Activated T-cell treated with anti-CD3 and anti-CD28 coated beads for 1 hour (primary cell): ENCODE measurements around the gene ATOH8.
A peak's percentile ranks its signal among the peaks of the same experiment; 100 is the strongest.

ENCODE experiments used
- DNase-seq: peaks from one replicate; pipeline ENCODE4 v3.0.0-alpha.2; 2020; ENCODE audit warnings: low read depth

ATOH8 gene

DNA sequence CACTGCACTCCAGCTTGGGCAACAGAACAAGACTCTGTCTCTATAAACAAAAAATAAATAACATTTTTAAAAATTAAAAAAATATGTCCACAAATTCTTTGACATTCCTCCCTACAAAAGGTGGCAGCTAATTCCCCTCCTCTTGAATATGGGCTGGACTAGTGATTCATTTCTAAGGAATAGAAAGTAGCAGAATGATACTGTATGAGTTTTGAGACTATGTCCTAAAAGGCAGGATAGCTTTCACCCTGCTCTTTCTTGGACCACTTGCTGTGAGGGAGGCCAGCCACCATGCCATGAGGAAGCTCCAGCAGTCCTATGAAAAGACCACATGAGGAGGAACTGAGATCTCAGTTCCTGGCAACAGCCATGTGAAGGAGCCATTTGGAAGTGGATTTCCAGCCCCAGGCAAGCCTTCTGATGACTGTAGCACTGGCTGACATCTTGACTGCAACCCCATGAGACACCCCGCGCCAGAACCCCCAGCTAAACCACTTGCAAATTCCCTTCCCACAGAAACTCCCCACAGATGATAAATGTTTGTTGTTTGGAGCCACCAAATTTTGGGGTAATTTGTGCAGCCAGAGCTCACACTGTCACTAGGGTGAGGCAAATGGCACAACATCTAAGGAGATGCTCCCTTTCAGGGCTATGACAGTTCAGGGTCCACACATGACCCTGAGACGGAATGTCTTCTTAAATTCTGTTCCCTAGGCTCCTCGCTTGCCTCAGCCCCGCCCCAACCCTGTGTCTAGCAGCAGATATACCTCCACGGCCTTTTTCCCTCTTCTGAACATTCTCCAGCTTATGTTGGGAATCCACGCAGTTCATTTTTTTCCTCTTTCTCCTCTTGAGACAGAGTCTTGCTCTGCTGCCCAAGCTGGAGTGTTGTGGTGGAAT is 17.1 kb upstream of the ATOH8 start:
- DNase-seq = no peak

- no peak for DNase-seq
Measured at GRCh38 chr2:85737481-85737880, 16.3 kb upstream of the ATOH8 start.

- DNase-seq = no peak
Measured at GRCh38 chr2:85737961-85738360, 15.8 kb upstream of the ATOH8 start.

DNA sequence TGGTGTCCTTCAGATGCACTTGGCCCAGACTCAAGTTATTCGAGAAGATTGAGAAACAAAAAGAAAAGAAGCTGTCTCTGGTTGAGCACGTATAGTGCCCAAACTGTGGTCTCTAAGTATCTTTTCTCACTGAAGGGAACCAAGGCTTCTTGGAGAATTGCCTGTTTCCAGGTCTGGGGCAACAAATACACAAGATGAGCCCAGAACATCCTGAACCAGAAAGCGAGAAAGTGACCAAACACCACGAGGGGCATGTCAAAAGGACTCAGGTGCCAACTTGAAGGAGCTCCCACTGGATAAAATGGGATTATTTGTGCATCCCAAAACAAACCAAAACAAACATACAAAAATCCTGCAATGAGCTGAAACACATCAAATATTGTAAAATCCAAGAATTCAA is 13.6 kb upstream of the ATOH8 start:
- DNase-seq = no peak

- no peak for DNase-seq
Measured at GRCh38 chr2:85741211-85741832, 12.5 kb upstream of the ATOH8 start.

DNA sequence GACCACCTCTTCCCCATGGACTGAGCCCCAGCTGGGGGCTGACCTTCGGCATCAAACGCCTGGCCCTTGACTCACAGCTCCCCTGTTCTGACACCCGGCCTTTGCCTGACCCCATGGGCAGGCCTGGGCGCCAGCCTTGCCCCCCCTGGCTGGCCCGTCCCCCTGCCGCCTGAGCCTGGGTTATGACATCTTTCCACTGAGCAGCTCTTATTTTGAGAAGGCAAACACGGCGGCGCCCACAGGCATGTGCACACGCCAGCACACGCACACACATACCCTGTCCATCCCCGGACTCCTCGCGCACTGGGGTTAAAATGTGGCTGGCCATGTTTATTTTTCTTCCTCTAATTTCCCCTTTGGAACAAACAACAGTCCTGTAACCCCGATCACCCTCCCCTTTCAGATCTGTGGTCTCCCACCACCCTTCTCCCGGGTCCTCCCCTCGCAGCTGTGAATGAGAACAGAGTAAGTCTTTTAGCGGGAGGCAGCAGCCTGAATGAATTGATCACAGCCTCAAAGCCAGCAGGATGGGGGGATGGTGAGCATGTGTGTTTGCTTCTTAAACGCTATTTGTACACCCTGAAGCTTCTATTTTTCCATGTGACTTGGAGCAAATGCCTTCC is 11.8 kb upstream of the ATOH8 start:
- DNase-seq = no peak

- no peak for DNase-seq
Measured at GRCh38 chr2:85743304-85743978, 10.3 kb upstream of the ATOH8 start.

DNA sequence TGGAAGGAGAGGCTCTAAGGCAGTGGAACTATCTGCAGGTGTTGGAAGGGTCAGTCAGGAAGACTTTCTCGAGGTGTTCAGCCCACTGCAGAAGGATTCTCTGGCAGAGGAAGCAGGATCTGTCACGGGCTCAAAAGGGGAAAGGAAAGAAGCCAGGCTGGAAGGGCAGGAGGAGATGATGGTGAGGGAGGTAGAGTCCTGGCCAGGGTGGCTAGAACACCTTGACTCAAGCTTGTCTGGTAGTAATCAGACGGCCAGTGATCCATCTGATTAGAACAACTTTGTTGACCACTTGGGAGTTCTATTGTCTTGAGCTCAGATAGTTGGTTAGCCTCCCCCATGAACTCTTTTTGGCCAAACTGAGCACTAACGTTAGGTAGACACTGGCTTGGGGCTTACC is 9.7 kb upstream of the ATOH8 start:
- DNase-seq = no peak

DNA sequence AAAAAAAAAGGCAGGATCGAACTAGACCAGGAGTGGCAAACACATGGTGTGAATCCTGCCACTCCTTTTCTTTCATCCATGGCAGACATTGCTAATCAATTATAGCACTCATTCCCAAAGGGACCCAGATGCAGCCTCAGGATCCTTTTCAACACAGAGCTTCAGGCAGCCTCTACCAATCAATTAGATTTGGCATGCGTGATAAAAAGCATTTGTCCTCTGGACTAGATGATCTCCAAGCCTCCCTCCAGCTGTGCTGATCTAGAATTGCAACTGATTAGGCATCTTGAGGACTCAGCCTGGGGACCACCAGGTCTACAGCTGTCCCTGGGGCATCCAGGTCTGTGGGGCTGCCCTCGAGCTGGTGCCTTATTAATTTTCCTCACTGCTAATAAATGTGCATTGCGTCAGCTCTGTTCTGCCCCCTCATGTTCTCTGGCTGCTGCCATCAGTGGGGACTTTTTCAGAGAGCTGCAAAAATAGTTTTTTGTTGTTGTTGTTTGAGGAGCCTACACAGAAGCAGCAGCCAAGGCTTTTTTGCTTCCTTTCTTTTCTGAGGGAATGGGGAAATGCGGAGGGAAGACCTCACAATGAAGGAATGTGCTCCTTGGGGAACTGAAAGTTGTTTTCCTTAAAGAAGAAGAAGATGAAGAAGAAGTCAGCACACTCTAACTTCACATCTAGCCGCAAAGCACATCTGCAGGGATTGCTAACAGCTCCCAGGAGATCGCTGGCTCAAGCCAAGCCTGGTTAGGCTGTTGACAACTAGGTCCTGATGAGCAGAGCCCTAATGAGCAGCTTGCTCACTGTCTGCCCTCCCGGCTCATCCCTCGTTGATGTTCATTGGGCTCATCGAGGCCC is 8.8 kb upstream of the ATOH8 start:
- no peak for DNase-seq

DNA sequence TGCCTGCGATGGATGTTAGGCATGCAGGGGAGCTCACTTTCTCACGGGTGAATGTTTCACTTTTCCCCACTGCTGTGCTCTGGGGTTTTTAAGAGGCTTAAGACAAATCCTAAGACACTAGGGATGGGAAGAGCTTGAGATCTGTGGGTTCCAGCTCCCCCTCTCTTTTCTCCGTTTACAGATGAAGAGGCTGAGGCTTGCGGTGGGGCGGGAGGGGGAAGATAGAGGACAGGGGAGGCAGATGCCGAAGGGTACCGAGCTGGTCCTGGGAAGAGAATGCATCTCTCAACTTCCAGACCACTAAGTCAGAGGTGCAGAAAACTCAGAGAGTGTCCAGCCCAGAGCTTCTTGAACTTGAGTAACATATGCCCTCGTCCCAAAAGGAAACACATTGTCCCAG is 8.2 kb upstream of the ATOH8 start:
- DNase-seq = no peak

GRCh38 chr2:85746321-85747004 is 7.3 kb upstream of the ATOH8 start:
- DNase-seq = no peak

- DNase-seq = no peak
Measured at GRCh38 chr2:85747441-85747840, 6.3 kb upstream of the ATOH8 start.

DNA sequence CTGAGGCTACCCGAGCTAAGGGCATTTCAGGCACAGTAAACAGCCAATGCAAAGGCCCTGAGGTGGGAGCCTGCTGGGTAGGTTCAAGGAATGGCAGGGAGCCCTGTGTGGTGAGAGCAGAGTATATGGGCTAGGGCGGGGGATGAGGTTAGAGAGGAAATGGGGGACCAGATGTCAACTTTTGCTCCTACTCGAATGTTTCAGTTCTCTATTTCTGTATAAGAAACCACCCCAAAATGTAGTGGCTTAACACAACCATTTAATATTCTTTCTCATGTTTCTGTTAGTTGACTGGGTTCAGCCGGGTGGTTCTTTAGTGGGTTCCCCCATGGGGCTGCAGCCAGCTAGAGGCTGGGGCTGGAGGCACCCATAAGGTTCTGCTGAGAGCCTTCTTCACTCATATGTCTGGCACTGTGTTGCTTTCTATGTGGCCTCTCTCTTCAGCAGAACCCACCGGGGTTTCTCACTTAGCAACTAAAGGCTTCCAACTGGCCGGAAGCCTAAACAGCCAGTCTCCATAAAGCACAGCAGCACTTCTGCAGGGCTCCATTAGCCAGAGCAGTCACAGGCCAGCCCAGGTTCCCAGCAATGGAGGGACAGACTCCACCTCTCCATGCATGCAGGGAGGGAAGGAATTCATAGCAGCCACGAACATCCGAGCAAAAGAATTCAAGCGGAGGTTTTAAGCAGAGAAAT is 5.6 kb upstream of the ATOH8 start:
- no peak for DNase-seq

DNA sequence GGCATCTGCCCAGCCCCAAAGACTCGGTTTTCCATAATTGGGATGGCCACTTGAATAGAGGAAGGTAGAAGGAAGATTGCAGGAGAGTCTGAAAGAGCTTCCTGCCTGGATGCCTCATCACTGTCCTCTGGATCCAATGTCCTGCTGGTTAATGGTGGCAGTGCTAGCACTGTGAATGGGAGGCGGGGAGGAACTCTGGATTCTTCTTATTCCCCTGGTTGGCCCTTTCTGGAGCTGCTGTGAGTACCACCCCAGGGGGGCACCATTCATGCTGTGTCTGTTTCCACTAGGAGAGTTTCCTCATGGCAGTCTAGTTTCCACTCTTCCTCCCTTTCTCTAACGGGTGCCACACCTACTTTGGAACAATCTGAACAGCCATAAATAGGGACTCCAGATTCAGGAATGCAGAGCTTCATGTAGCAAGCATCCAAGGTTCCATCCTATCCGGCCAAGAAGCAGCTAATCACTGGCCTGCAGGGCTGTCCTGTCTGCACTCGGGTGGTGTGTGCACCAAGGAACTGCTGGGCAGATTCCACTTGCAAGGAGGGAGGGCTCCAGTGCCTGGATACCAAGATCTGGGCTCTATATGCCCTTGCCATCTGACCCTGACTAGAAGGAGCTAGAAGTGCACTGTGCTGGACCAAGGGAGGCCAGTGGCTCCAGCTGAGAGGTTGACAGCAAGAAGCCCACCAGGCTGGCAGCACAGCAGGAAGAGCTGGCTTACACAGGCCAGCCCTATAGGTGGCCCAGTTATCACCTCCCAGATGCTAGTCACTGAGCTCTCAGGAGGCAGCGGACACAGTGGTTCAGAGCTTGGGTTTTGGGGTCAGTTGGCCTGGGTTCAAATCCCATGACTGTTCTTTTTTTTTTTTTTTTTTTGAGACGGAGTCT is 4.6 kb upstream of the ATOH8 start:
- no peak for DNase-seq

- peak; percentile 32 for DNase-seq
Measured at GRCh38 chr2:85750587-85751575, 2.9 kb upstream of the ATOH8 start.

DNA sequence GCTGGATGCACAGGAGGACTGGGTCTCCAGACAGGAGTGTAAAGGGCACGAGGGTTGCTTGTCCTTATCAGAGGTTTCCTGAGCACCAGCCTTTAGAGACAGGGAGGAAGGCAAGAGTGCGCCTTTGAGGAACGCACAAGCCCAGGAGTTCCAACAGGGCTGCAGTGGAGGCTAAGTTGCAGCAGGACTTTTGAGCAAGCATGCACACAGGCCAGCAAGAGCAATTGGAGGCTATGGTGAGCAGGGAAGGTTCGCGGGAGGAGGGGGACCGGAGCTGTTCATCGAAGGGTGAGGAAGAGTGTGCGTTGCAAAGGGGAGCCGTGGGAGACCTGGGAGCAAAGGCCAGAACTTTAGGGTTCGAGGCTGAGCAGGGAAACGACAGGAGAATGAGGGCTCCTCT is 2.2 kb upstream of the ATOH8 start:
- no peak for DNase-seq

GRCh38 chr2:85753035-85753524 is 711 bp upstream of the ATOH8 start:
- no peak for DNase-seq
